T-helper 17 cell (primary cell): ENCODE data around the gene C1orf122. TPM values are rescaled to one million over a fixed set of nuclear protein-coding genes. Genes with fewer than 3 reads are reported as not detected.
"Not testable (repeated sequence)": the region's sequence is repeated elsewhere in the genome, so short reads cannot be mapped to it uniquely, and the experiment has no call there.

Experiments used
- ATAC-seq: fragments of 150-1000 bp; cut with Tn5 transposase; 2 replicates; pipeline ENCODE4 v1.10.0; 2021; ENCODE audit warnings: mild to moderate bottlenecking, moderate library complexity
- DNase-seq, 3 donors: peaks; one replicate each; pipeline versions ENCODE4 v3.0.0 to v3.0.0-alpha.2; 2020 to 2021
- H3K9me3 ChIP-seq: one replicate; pipeline ENCODE4 v1.7.0; 2013; ENCODE audit warnings: low read length, mild to moderate bottlenecking; ENCODE audit not compliant: control insufficient read depth, poor library complexity, severe bottlenecking
- H3K27ac Mint-ChIP-seq: one replicate; pipeline ENCODE4 v1.8.0; 2022; ENCODE audit warnings: mild to moderate bottlenecking, moderate library complexity, mixed read lengths
- H3K27me3 Mint-ChIP-seq: one replicate; pipeline ENCODE4 v1.8.0; 2022; ENCODE audit warnings: mixed read lengths
- H3K36me3 Mint-ChIP-seq: one replicate; pipeline ENCODE4 v1.8.0; 2022; ENCODE audit warnings: low read depth, mixed read lengths
- H3K4me1 Mint-ChIP-seq: one replicate; pipeline ENCODE4 v1.8.0; 2022; ENCODE audit warnings: mild to moderate bottlenecking, mixed read lengths
- H3K4me3 Mint-ChIP-seq: one replicate; pipeline ENCODE4 v1.8.0; 2022; ENCODE audit warnings: mild to moderate bottlenecking, moderate library complexity, mixed read lengths
- total RNA-seq, 4 donors: library from RNA in 2 of 4; stranded (reverse) in 2 of 4; gene quantifications; one replicate each; pipeline ENCODE4 v1.2.3 and lab custom pipeline; 2022 to 2026

The C1orf122 gene
- total RNA-seq (10 to 100 TPM; 13.0 to 13.2 TPM), total RNA-seq (lab: John Stamatoyannopoulos, UW) (11.9 to 18.2 reads per million in 2 donors)

DNA sequence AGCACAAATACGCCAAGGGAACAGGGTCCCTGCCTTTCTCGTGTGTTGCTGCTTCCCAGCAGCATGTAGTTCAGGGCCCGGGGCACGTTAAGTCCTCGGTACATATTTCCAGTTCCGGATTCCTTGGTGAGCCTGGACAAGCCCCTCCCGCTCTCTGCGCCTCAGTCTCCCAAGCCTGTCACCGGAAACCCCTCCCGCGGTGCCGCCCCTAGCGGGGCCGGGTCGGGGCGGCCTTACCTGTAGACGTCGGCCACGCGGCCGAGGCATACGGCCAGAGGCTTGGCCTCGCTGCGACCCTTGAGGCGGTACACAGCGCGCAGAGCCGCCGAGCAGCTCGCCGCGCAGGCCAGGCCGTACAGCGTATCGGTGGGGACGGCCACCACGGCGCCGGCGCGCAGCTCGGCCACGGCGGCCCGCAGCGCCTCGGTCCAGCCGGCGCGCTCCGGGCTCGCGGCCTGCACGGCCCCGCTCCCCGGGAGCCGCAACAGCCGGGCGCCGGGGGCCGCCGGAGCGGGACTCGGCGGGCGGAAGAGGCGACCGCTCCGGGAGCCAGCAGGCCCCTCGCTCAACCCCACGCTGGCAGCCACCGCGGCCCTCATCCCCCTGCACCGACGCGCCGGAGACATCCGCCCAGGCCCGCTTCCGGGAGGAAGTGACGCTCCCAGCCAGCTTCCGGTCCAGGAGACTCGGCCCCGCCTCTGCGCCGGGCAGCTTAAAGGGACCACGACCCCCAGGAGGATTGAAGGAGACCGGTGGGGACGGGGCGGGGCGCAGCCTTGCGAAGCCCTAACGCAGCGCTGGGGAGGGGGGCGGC is at the start of gene C1orf122, which contains the start of gene YRDC:
Gene C1orf122 (plus strand): TSS at position 236 of the 814 bp plus-strand sequence. CDS start 615 bp downstream, outside the sequence.
Gene YRDC (minus strand): TSS at position 654 of the 814 bp plus-strand sequence. CDS start 28 bp downstream, at position 626.
- H3K4me1 Mint-ChIP-seq = peaks cover 32% of the 10 kb centered on the region
- ATAC-seq (peak; percentile 92), DNase-seq (peak; percentile 83 to 85 (median 83))
- H3K27ac Mint-ChIP-seq = peak within 1 kb of the TSS; percentile 95
- no peaks in the 10 kb centered on the region for H3K9me3 ChIP-seq
- no peaks in the 10 kb centered on the region for H3K27me3 Mint-ChIP-seq
- H3K4me3 Mint-ChIP-seq = peak within 1 kb of the TSS; percentile 97
- H3K36me3 Mint-ChIP-seq = peaks cover 5% of the 10 kb centered on the region

DNA sequence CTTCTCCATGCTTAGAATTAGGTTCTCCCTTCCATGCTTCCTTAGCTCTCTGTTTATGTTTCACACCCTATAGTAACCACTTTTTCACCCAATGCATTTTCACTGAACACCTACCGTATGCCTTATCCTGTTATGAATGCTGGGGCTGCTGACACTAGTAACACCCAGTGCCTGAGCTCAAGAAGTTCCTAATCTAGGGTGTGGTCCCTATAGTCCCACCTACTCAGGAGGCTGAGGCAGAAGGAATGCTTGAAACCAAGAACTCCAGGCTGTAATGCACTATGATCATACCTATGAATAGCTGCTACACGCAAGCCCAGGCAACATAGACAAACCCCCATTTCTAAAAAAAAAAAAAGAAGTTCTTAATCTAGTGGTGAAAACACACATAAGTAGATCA is 48.1 kb upstream of the C1orf122 start:
- H3K36me3 Mint-ChIP-seq = no peaks in the 10 kb centered on the region
- no peaks in the 10 kb centered on the region for H3K4me1 Mint-ChIP-seq
- peaks cover 47% of the 10 kb centered on the region for H3K27me3 Mint-ChIP-seq
- no peak overlapping the region for H3K27ac Mint-ChIP-seq
- no peak for DNase-seq
- H3K4me3 Mint-ChIP-seq = no peak overlapping the region
- H3K9me3 ChIP-seq = no peaks in the 10 kb centered on the region
- no peak for ATAC-seq

DNA sequence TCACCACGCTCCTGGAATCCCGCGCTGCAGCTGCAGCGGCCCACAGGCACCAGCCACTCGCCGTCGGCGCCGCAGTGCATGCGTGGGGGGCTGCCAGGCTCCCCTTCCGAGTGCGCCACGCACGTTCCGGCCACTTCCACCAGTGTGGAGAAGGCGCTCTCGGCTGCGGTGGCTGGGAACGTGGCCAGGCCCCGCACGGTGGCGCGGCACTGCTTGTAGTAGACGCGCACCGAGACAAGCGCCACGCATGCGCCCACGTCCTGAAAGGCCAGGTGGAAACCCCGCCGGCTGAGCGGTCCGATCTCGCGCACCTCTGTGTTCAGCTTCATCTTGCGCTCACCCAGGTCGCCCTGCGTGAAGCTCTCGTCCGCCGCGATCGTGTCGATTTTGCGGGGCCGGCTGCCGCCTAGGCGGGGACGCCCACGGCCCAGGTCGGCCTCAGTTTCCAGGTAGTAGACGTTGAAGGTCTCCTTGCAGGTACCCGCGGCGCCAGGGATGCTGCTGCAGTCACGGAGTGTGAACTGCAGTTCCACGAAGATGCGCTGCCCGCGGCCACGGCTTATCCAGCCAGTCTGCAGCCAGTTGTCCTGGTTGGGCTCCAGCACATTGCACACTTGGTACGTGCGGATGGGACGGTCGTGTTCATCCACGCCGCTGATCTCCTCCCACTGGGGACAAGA is 46.0 kb upstream of the C1orf122 start:
- no peaks in the 10 kb centered on the region for H3K9me3 ChIP-seq
- no peak for DNase-seq
- Mint-ChIP-seq H3K4me1 (peaks cover 4% of the 10 kb centered on the region), H3K4me3 (no peak overlapping the region), H3K36me3 (peaks cover 4% of the 10 kb centered on the region), H3K27me3 (peaks cover 41% of the 10 kb centered on the region), H3K27ac (no peak overlapping the region)
- no peak for ATAC-seq

DNA sequence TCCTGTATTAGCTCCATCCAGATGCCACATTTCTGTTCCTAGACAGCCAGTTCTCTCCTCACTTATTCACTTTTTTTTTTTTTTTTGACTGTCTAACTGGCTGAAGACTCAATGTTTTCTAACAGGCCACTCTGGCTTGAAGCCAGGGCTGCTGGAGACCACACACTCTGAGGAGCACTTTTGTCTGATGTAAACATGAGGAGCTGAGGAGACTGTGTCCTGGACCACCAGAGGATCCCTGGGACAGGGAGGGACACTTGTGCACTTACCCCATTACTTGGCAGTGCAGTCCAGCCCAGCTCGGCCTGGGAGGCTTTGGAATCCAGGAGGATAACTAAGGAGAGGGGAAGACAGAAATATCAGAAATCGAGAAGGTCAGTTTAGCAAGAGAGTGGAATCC is 45.1 kb upstream of the C1orf122 start:
- peaks cover 48% of the 10 kb centered on the region for H3K27me3 Mint-ChIP-seq
- no peaks in the 10 kb centered on the region for H3K9me3 ChIP-seq
- peaks cover 4% of the 10 kb centered on the region for H3K36me3 Mint-ChIP-seq
- DNase-seq (no peak), ATAC-seq (no peak)
- H3K4me3 Mint-ChIP-seq = no peak overlapping the region
- peaks cover 4% of the 10 kb centered on the region for H3K4me1 Mint-ChIP-seq
- no peak overlapping the region for H3K27ac Mint-ChIP-seq

DNA sequence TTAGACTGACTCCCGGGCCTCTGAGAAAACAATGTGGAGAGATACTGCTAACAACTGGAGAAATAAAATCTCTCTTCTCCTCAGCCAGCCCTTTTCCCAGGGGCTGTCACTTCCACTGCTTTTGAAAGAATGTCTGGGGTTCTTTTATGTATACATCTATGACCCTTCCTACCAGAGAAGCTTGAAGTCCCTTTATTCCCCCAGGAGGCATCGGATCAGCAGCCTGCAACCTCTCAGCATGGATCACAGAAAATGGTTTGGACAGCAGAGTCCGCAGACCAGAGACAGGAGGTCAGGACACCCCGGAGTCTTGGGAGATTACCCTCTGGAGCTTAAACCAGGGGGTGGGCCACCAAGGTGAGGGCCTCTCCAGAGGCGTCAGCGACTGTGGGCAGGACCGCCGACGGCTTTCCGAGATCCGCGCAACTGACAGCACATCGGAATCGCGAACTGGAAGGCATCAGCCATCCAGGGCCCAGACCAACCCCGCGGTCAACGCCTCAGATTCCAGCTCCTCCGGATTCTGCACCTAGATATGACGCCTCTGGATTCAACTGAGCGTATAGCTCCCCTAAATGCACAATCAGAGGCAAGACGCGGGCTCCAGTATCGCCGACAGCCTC is 43.7 kb upstream of the C1orf122 start:
- H3K36me3 Mint-ChIP-seq = peaks cover 4% of the 10 kb centered on the region
- H3K4me3 Mint-ChIP-seq = no peak overlapping the region
- peaks cover 61% of the 10 kb centered on the region for H3K27me3 Mint-ChIP-seq
- DNase-seq (no peak), ATAC-seq (no peak)
- H3K9me3 ChIP-seq = no peaks in the 10 kb centered on the region
- H3K27ac Mint-ChIP-seq = no peak overlapping the region
- peaks cover 4% of the 10 kb centered on the region for H3K4me1 Mint-ChIP-seq

DNA sequence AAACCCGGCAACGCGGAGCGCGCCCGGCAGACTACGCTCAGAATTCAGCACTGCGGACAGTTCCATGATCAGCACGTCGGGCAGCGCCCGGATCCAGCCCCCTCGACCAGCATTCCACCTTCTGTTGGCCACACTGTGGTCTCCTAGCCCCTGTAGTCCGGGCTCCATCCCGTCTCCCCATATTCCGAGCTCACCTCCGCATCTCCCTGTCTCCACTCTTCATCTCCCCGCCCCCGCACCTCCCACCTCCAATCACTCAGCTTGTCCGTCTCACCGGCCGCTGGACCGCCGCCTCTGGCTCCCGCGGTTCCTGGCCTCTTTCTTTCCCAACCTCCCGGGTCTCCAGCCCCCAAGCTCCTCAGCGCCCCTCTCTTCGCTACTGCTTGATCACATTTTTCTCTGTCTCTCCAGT is 43.2 kb upstream of the C1orf122 start:
- H3K9me3 ChIP-seq = no peaks in the 10 kb centered on the region
- no peak overlapping the region for H3K4me3 Mint-ChIP-seq
- ATAC-seq (no peak), DNase-seq (peak in 1 of 3 donors; percentile 18)
- H3K27ac Mint-ChIP-seq = no peak overlapping the region
- peaks cover 4% of the 10 kb centered on the region for H3K36me3 Mint-ChIP-seq
- H3K27me3 Mint-ChIP-seq = peaks cover 66% of the 10 kb centered on the region
- peaks cover 4% of the 10 kb centered on the region for H3K4me1 Mint-ChIP-seq

DNA sequence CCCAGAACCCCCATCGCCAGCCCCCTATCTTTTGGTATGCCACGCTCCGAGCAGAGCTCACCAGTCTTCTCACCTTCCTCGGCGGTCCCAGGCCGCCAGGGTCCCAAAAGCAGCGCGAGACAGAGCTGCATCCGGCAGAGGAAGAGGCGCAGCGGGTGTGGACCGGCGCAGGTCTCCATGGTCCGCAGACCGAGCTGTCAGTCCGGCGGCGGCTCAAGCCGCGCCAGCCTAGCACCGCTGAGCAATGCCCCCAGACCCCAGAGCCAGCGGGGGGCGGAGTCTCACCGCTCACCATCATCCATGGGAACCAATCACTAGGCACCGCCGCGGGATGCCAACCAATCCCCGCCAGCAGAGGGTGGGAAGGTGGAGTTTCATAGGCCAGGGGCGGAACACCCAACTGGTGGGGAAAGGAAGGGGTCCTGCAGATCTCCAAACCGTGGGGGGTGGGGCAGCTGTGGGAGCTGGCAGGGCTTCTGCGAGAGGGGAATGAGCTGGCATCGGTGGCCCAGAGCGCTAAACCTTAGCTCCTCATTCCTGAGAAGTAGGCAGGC is 42.6 kb upstream of the C1orf122 start, which contains the start of gene EPHA10:
Gene EPHA10 (minus strand): TSS at position 233 of the 554 bp plus-strand sequence. CDS start 54 bp downstream, at position 179.
- DNase-seq (no peak), ATAC-seq (no peak)
- no peak within 1 kb of the TSS for H3K27ac Mint-ChIP-seq
- peak within 1 kb of the TSS; percentile 66 for H3K4me3 Mint-ChIP-seq
- peaks cover 4% of the 10 kb centered on the region for H3K36me3 Mint-ChIP-seq
- peaks cover 4% of the 10 kb centered on the region for H3K4me1 Mint-ChIP-seq
- H3K9me3 ChIP-seq = no peaks in the 10 kb centered on the region
- peaks cover 71% of the 10 kb centered on the region for H3K27me3 Mint-ChIP-seq

DNA sequence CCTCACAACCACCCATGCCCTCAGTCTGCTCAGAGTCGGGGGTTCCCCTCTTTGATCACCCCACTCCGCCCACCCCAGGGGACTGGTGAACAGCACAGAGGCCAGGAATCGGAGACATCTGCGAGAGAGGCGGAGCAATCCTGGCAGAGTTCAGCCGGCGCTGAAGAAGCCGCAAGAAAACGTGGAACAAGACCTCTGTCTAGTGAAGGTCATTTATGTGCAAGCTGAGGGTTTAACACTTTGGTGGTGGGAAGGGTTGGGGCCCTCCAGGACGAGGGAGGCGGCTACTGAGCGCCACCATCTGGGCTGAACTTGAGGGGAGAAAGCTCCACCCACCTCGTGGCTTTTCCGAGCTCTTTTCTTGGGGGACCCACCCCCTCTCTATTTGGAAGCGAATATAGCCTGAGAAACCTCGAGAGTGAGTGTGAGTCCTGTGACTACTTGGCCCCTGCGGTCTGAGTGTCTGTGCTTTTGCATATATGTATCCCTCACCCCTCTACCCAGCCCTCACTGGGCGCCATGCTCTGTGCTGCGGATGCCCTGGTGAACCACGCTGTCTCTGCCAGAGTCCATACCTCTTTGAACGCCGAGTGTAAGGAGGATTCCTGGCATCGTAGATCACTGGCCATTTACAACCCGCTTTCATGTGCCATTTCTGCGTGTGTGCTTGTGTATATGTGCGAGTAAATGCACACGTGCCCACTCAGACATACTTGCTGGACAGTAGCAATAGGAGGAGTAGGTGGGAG is 41.5 kb upstream of the C1orf122 start:
- ATAC-seq = peak; percentile 63
- peaks cover 4% of the 10 kb centered on the region for H3K4me1 Mint-ChIP-seq
- peaks cover 81% of the 10 kb centered on the region for H3K27me3 Mint-ChIP-seq
- no peak for DNase-seq
- no peak overlapping the region for H3K27ac Mint-ChIP-seq
- H3K4me3 Mint-ChIP-seq = peak overlapping the region; percentile 66
- no peaks in the 10 kb centered on the region for H3K9me3 ChIP-seq
- peaks cover 6% of the 10 kb centered on the region for H3K36me3 Mint-ChIP-seq

DNA sequence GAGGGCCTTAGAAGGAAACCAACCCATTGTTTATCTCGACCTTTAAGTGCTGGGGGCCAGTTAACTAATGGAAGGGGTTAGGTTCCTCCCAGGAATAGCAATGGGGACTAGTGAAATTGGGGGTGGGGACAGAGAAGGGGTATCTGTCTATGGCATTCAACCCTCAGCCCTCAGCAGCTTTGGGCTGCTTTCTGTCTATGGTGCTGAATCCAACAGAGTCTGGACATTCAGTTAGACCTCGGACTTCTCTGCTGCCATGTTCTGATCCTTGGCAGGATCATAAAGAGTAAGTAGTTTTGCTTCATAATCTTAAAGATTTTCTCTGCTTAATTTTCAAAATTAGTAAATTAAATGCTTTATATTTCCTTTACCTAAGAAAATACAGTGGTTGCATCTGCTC is 40.1 kb upstream of the C1orf122 start:
- H3K4me1 Mint-ChIP-seq = peaks cover 4% of the 10 kb centered on the region
- H3K27ac Mint-ChIP-seq = no peak overlapping the region
- no peak overlapping the region for H3K4me3 Mint-ChIP-seq
- peaks cover 73% of the 10 kb centered on the region for H3K27me3 Mint-ChIP-seq
- H3K36me3 Mint-ChIP-seq = peaks cover 6% of the 10 kb centered on the region
- DNase-seq (no peak), ATAC-seq (no peak)
- no peaks in the 10 kb centered on the region for H3K9me3 ChIP-seq

DNA sequence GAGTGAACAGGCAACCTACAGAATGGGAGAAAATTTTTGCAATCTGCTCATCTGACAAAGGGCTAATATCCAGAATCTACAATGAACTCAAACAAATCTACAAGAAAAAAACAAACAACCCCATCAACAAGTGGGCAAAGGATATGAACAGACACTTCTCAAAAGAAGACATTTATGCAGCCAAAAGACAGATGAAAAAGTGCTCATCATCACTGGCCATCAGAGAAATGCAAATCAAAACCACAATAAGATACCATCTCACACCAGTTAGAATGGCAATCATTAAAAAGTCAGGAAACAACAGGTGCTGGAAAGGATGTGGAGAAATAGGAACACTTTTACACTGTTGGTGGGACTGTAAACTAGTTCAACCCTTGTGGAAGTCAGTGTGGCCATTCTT is 36.1 kb upstream of the C1orf122 start:
- not testable (repeated sequence) for DNase-seq, H3K4me3 Mint-ChIP-seq, H3K36me3 Mint-ChIP-seq, H3K27ac Mint-ChIP-seq, ATAC-seq, H3K4me1 Mint-ChIP-seq, H3K9me3 ChIP-seq
- peaks cover 43% of the 10 kb centered on the region for H3K27me3 Mint-ChIP-seq

DNA sequence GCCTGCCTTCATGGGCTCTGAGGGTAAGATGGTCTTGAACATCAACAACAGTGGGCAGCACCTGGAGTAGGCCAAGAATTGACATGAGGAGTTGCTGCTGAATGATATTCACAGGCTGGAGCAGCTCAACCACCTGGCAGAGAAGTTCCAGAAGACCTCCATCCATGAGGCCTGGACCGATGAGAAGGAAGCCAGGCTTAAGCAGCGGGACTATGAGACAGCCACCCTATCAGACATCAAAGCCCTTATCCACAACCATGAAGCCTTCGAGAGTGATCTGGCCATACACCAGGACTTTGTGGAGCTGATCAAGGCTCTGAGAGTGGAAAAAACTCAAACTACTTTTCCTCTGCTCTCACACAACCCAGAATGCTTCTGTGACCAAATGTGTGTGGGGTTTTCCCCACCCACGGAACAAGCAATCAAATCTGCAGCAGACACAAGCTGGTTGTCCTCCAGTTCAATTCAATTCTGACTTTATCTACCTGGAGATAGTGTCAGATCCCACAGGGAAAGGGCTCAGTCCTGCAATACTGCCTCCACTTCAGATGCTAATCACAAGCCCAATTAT is 30.6 kb upstream of the C1orf122 start:
- H3K4me3 Mint-ChIP-seq = no peak overlapping the region
- H3K27ac Mint-ChIP-seq = no peak overlapping the region
- H3K9me3 ChIP-seq = no peaks in the 10 kb centered on the region
- no peak for DNase-seq
- no peak for ATAC-seq
- peaks cover 25% of the 10 kb centered on the region for H3K27me3 Mint-ChIP-seq
- peaks cover 5% of the 10 kb centered on the region for H3K4me1 Mint-ChIP-seq
- no peaks in the 10 kb centered on the region for H3K36me3 Mint-ChIP-seq

DNA sequence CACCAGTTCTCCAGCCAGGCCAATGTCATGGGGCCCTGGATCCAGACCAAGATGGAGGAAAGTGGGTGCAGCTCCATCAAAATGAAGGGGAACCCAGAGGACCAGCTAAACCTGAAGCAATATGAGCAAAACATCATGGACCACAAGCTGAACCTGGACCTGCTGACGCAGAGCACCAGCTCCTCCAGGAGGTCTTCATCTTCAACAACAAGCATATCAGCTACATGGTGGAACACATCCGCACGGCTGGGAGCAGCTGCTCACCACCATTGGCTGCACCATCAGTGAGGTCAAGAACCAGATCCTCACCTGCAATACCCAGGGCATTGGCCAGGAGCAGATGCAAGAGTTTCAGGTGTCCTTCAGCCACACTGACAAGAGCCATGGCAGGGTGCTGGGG is 28.9 kb upstream of the C1orf122 start:
- Mint-ChIP-seq H3K27me3 (peaks cover 25% of the 10 kb centered on the region), H3K36me3 (no peaks in the 10 kb centered on the region), H3K4me3 (no peak overlapping the region), H3K4me1 (peaks cover 5% of the 10 kb centered on the region), H3K27ac (no peak overlapping the region)
- ATAC-seq (no peak), DNase-seq (no peak)
- no peaks in the 10 kb centered on the region for H3K9me3 ChIP-seq
